ENCODE results near the gene CXCR1.
A peak's percentile ranks its signal among the peaks of the same experiment; 100 is the strongest.
"Not testable (repeated sequence)": the region's sequence is repeated elsewhere in the genome, so short reads cannot be mapped to it uniquely, and the experiment has no call there.

CXCR1 gene

DNA sequence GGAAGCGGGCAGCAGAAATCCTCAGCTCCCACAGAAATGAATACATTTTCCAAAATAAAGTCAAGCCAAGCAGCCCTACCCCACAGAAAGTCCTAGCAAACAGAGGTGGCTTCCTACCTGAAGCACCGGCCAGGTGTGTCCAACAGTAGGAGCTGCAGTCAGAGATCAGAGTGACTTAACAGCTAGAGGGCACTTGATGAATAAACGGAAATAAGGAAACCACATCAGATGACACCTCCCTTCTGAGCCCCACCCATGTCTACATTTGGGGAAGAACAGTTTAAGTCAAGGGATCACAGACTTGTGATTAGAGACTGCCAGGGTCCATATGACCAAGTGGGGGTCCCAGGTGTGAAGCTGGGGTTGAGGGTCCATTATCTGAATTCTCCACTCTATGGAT lies at the start of gene CXCR1:
CXCR1 (minus strand) TSS at position 172 of the 400 bp plus-strand sequence. CDS start 1,751 bp downstream, outside the sequence.
- DNase-seq = no peak

DNA sequence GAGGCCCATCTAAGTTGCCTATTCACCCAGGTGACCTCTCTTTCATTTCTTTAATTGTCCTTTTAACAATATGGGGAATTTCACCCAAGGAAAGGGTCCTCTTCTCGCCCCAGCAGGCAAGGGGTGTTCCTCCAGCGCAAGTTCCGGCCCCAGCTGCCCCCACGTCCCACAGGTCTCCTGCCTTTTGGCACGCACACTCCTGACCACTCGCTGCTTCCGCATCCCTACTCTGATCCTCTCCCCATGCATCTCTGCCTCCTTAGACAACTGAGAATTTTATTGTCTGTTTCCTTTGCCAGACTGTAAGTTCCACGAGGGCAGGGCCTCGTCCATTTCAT lies 49.5 kb upstream of the CXCR1 start:
- no peak for DNase-seq

DNA sequence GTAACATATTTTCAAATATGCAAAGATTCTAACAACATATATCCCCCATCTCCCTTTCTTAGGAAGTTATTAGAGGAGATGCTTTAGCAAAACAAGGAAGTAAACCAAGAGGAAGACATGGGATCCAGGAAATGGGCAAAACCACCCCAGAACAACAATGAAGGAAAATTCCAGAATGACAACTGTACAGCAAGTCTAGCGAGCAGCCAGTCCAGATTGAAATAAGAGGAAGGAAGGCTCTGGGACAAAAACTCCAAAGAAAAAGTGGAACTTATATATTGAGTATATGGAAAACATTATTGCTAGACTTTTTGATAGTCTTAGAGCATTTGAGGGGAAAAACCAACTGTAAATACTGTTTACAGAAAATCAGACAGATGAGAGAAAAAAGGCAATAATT lies 47.4 kb upstream of the CXCR1 start:
- no peak for DNase-seq

DNA sequence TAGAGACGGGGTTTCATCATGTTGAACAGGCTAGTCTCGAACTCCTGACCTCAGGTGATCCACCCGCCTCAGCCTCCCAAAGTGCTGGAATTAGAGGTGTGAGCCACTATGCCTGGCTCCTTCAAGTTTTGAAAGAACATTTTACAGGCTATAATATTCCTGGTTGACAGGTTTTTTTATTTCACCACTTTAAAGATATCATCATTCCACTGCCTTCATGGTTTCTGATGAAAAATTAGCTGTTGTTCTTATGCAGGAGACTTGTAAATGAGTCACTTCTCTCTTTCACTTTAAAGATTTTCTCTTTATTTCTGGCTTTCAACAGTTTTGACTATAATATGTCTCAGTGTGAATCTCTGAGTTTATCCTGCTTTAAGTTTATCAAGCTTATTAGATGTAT lies 42.3 kb upstream of the CXCR1 start:
- DNase-seq = no peak

DNA sequence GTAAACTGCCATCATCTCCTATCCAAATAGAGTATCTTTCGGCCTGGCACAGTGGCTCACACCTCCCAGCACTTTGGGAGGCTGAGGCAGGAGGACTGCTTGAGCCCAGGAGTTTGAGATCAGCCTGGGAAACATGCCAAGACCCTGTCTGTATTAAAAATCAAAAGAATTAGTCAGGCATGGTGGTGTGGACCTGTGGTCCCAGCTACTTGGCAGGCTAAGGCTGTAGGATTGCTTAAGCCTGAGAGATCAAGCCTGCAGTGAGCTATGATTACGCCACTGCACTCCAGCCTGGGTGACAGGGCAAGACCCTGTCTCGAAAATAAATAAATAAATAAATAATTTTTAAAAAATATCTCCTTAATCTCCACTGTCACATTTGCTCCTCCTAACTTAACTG lies 35.5 kb upstream of the CXCR1 start:
- DNase-seq = no peak

DNA sequence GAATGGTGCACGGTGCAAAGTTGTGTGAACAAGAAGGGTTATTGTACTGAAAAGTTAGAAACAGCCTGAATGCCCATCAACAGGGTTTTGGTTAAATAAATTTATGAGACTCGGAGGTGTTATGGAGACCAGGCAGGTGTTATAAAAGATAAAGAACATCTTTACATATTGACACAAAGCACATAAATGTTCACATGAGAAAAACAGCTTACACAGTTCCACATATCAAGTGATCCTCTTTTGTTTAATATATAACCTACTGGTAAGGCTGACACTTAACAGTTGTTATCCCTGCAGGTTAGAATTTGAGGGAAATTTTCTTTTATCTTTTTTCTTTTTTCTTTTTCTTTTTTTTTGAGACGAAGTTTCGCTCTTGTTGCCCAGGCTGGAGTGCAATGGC lies 30.2 kb upstream of the CXCR1 start:
- no peak for DNase-seq

DNA sequence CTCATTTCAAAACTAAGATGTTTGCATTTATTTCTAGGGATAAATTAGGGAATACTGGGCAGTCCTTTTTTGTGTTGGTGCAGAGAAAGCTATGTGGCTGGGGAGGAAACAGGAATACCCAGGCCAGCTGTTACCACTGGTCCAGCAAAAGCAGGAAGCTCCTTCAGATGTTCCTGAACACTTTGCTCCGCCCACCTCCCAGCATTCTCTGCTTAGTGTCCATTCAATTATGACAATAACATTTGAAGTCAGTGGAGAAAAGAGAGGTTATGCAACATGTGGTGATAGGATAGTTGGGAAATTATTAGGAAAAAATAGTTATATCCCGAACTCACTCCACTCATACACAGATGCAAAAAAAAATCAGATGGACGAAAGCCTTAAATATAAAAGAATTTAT lies 28.1 kb upstream of the CXCR1 start:
- no peak for DNase-seq

DNA sequence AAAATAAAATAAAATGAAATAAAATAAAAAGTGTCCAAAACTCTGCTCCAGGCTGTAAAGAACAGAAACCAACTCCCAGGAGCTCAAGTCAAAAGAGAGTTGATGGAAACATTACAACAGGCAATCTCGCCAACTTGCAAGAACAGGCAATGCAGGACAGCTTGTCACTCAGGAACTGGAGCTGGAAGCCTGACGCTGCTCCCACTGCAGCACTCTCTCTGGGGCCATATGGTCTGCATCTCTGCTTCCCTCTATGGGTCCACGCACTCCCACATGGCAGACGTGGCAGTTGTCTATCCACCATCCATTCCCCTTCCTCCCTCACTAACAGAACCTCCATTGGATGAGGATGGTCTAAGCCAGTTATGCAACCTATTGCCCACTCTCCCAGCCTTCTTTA lies 26.9 kb upstream of the CXCR1 start:
- no peak for DNase-seq

DNA sequence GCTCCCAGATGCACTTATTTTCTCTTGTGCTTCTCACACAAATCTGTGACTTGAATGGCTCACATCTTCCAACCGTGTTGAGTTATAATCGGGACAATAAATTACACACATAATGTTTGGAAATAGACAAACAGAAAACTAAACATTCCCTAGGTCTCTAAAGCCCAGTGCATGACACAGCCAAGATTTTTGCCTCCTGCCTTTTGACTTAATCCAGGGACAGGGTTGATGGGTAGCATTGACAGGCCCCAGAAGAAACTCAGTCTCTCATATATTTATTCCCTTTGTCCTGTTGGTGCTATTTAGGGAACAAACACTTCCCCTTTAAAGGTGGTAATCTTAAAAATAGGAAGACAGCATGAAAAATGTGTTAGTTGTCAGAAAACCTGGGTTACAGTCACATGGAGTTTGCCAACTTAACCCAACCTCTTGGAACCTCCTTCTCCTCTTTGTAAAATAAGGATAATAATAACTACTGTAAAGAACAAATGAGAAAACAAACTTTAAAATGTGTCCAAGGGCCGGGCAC lies 26.2 kb upstream of the CXCR1 start:
- no peak for DNase-seq

DNA sequence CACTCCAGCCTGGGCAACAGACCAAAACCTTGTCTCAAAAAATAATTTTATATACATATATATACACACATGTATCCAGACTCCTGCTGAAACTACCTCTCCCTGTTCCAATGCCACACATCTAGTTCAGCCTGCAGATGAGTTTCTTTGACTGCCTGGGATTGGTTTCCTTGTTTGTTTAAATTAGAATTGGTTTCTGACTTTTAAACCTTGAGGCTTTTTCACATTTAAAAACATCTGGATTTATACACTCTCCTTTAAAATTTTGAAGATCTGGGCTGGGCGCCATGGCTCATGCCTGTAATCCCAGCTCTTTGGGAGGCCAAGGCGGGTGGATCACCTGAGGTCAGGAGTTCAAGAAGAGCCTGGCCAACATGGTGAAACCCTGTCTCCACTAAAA lies 21.8 kb upstream of the CXCR1 start:
- no peak for DNase-seq

DNA sequence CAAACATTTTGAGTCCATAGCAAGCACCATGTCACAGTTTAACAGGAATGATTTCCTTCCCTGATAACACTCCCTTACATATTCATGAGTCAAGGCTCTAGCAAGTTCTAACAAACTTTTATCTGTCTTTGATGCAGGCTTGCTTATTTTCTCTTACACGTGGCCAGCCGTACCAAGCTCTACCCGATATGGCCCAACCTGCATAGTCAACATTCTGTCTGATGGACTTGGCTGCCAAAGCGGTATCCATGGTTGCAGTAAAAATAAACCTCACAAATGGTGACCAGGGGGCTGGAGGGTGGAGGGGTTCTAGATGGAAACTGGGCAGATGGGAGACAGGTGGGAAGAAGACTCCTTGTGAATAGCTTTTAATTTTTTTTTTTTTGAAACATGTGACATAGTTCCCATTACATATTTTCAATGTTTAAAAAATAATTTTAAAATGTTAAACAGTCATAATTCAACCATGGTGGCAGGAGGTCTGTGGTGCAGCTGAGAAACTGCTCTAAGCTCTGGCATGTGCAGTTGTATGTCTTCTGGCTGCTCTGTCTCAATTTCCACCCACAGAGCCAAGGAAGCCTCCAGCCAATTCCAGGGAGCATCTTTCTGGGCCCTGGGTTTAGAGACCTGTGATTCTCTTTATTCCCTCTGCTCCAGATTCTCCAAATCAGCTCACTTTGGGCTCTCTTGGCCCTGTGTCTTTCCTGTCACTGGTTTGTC lies 20.7 kb upstream of the CXCR1 start:
- no peak for DNase-seq

DNA sequence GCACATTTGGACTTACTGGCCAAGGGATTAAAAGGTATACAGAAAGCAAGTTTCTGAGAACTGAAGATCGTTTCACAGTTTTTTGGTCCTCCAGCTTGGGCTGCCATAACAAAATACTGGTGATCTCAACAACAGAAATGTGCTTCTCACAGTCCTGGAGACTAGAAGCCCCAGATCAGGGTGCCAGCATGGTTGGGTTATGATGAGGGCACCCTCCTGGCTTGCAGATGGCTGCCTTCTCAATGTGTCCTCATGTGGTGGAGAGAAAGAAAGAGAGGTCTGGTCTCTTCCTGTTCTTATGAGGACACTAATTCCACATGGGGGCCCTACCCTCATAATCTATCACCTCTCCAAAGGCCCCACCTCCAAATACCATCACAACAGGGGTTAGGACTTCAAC lies 20.1 kb upstream of the CXCR1 start:
- no peak for DNase-seq

DNA sequence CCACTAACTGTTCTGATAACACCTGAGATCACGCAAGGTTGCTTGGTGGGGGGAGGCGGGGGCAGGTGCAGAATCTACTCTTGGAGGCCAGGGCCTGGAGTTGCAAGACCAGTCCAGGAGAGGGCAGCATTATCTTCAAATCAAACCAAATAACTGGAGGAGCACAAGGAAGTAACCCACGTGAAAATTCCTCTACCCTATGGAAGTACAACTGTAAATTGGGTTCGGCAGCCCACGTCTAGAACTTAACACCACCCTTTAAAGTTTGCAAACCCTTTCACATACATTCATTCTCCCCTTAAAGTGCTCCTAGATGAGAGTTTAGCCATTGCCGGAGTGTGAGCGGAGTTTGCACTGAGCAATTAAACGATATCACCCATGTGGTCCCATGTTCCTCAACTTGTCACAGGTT lies 19.6 kb upstream of the CXCR1 start:
- DNase-seq = peak; percentile 3

DNA sequence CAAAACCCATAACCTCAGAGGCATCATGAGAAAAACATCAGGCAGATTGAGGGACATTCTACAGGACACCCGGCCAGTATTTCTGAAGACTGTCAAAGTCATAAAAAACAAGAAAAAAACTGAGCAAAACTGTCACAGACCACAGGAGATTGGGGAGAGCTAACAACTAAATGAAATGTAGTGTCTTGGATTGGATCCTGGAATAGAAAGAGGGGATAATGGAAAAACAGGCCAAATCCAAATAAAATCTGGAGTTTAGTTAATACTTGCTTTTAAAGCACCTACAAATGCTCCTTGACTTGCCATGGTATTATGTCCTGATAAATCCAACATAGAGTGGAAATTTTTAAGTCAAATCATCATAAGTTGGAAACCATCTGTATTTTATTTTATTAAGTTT lies 17.6 kb upstream of the CXCR1 start:
- no peak for DNase-seq

DNA sequence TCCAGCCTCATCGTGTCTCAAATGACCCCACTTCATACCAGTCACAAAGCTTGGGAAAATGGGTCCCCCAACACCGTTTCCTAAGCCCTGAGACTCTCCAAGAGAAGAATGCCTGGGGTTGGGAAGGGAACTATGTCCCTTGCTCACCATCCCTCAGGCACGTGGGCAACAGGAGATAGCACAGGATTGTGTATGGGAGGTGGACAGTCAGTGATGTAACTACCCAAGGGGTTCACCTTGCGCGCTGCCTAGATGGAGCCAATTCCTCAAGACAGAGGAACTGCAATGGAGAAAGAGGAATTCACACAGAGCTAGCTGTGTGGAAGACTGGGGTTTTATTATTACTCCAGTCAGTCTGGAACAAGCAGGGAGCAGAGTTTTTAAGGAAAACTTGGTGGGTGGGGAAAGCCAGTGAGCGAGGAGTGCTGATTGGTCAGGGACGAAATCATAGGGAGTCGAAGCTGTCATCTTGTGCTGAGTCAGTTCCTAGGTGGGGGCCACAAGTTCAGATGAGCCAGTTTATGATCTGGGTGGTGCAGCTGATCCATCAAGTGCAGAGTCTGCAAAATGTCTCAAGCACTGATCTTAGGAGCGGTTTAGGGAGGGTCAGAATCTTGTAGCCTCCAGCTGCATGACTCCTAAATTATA lies 13.8 kb upstream of the CXCR1 start:
- DNase-seq = no peak

DNA sequence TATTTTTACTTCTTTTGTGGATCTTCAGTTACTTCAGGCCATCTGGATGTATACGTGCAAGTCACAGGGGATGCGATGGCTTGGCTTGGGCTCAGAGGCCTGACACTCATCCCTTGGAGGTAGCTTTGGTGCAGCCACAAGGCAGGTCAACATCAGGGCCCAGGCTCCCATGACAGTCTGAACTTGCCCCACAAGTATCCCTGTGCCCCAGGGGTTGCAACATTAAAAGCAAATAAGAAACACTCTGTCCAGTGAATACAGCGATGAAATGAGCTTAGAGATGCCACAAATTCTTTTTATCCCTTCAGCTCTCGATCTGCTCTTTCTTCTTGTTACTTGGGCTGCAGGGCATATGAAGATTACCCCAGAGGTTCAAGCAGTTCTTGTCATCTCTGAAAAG lies 13.0 kb upstream of the CXCR1 start:
- no peak for DNase-seq

DNA sequence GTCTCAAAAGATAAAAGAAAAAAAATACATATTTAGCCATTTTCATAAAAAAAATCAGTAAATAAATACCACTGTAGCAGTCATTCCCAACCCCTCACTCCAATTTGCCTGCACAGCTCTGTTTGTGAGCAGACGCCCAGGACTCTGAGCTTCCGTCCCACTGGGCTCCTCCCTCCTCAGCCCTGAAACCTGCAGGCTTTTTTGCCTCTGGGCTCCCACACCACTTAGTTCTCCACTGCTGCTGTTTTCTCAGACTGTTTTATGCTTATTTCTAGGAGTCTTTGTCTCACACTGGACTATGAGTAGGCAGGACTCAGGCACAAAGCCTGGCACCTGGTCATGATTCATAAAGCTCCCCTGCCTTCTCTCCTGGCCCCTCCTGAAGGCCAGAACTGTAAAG lies 6.1 kb upstream of the CXCR1 start:
- DNase-seq = no peak

DNA sequence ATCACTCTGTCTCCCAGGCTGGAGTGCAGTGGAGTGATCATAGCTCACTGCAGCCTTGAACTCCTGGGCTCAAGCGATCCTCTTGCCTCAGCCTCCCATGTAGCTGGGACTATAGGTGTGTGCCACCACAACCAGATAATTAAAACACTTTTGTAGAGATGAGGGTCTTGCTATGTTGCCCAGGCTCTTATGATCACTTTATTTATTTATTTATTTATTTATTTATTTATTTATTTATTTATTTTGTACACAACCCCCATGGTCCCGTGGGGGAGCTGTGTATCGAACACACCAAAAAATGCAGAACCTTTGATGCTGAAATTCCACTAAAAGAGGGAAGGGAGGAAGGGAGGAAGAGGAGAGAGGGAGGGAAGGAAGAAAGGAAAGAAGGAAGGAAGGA lies 5.0 kb upstream of the CXCR1 start:
- not testable (repeated sequence) for DNase-seq

DNA sequence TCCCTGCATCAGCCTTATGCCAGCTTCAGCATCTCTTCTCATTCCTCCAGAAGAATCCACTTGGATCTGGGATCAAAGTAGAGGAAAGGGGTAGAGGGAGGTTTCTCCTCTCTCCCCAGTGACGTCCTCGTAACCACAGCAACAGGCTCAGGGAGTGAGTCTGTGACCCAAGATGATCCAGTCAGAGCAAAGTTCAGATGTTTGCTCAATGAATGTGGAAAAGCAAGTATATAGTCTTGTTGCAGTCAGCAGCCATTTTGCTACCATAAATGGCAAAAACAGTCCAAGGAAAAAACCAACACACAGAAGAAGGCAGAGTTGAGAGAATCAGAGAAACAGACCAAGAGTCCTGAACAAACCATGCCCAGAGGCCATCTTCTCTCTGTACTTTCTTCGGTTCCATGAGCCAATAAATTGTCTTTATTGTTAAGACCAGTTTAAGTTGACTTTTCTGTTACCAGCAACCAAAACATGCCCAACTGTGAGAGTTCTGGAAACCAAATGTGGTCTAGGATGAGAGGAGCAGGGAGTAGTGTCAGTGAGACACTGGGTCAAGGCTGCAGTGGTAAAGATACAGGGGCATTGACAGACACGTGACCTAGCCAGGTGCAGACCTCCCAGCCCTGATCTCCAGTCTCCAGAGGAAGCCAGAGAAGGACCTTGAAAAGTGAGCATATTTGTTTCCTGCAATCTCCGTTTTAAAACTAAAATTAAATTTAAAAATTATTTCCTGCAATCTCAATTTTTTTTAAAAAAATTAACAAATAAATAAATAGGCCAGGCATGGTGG lies 3.2 kb upstream of the CXCR1 start:
- no peak for DNase-seq

DNA sequence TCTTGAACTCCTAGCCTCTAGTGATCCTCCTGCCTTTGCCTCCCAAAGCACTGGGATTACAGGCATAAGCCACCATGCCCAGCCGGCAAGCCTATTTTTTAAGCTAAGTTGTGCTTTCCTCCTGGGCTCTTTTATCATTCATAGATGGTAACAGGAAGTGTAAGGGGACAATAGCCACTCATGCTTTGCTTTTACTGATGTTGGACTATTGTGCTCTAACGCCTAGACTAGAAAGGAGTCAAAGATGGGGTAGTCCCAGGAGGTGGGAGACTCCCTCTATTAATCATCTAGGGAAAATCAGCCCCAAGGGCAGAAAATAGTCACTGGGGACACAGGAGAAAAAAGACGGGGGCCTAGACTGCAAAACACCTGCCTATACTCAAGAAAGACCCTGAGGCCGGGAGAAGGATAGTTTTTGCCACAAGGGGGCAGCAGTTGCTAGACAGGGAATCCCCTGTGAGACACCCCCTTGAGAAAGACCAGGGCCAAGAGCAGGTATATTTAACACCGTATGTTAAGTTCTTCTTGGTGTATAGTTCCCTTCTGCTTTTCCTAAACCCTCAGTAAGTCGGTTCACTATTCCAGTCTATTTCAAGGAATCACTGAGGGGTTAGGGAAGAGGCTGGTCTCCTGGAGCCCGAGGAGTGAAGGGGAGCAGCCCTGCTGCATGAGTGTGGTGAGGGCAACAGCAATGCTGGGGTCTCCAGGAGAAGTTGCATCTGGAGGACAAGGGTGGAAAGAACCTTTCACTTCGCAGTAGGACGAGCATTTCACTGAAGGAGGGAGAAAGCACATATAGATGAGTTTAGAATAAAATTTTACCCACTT lies 2.1 kb upstream of the CXCR1 start:
- DNase-seq = no peak

DNA sequence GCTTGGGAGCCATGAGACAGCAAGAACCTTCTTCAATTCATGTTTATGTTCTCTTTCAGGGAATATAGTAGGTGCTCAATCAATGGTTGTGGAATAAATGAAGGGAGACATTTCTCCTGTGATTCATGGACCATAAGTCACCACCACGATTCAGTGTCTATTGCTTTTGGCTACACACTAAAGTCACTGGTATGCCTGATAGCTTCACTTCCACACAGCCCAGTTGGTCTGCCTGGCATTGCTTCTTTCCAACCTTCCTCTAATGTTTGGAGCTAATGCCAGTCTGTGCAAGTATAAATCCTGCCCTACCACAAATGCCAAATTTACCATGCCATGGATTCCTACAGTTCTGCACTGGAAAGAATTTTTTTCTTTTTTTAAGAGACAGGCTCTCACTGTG lies 1.3 kb upstream of the CXCR1 start:
- no peak for DNase-seq

DNA sequence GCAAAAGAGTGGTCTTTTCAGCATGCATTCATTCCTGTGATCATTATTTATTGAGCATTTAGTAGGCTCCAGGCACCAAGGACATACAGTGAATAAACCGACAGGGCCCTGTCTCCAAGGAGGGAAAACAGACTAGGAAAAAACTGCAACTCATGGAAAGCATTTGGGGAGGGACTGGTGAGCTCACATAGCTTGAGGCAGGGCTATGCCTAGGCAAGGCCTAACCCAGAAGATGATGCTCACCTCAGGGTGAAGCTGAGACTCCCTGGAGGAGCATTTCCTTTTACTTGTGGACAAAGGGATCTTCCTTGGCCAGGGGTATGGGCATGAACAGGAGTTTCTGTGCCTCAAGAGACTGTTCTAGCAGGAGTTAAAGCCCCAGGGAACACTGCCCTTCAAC lies 3.9 kb downstream of the CXCR1 start:
- no peak for DNase-seq

DNA sequence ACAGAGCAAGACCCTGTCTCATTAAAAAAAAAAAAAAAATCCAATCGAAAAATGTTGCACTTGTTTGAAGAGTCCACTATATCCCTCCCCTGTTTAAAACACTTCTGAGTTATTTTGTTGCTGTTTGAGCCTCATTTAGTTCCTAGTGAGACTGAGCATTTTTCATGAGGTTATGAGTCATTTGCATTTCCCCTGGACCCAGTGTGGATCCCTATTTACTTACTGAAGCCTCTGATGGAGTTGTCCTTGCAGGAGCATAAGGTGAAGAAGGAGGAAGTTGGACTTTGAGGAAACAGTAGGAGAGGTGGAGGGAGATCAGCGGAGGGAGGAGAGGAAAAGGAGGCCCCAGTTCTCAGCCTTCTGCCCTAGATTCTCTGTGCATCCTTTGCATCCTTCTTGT lies 5.1 kb downstream of the CXCR1 start:
- no peak for DNase-seq
